ENCODE results near the gene CACNA1S. TPM values are rescaled to one million over a fixed set of nuclear protein-coding genes. Genes with fewer than 3 reads are reported as not detected.

Gene CACNA1S
- total RNA-seq, 1 experiment from 2014 or later, result not detected

DNA sequence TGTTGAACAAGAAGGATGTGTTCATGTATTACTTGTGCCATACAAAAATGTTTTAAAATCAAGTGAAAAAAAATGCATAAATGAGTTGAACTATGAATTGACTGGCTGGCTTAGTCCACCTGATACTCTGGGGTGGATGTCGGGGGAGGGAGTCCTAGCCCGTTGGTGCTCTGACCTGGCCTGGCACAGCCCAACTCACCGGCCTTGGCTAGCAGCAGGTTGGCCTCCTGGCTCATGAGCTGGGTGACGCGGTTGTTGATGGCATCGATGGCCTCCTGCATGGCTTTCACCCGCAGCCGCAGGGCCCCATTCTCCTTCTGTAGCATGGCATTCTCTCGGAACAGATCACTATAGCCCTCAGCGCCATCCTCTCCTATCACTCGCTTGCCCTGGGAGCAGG, 110.3 kb downstream of the CACNA1S start:
- ChIA-PET POLR2A (ENCODE audit: low non-redundant PET) (no interaction called here), CTCF (no interaction called here)
- Histone ChIP-seq H3K4me3 (ENCODE audit: low read depth, low read length, poor library complexity, severe bottlenecking) (no peak overlapping the region), H3K27ac (ENCODE audit: low read depth, low read length, poor library complexity, severe bottlenecking) (no peak overlapping the region), H3K36me3 (ENCODE audit: insufficient read depth, low read length, poor library complexity, severe bottlenecking) (no peaks in the 10 kb centered on the region), H3K4me1 (ENCODE audit: insufficient read depth, low read length, poor library complexity, severe bottlenecking) (no peaks in the 10 kb centered on the region), H3K27me3 (replicated peaks; ENCODE audit: insufficient read depth, low read depth, low read length, poor library complexity) (no peaks in the 10 kb centered on the region), H3K9me3 (ENCODE audit: low read depth, low read length, poor library complexity, severe bottlenecking) (no peaks in the 10 kb centered on the region)
- no peak for DNase-seq (ENCODE audit: low spot score)
- no peak for TF ChIP-seq EZH2 (IDR thresholded peaks at IDR 0.05; ENCODE audit: borderline replicate concordance, low read depth, low read length, poor library complexity, severe bottlenecking)
- TF ChIP-seq, protein P1, sequence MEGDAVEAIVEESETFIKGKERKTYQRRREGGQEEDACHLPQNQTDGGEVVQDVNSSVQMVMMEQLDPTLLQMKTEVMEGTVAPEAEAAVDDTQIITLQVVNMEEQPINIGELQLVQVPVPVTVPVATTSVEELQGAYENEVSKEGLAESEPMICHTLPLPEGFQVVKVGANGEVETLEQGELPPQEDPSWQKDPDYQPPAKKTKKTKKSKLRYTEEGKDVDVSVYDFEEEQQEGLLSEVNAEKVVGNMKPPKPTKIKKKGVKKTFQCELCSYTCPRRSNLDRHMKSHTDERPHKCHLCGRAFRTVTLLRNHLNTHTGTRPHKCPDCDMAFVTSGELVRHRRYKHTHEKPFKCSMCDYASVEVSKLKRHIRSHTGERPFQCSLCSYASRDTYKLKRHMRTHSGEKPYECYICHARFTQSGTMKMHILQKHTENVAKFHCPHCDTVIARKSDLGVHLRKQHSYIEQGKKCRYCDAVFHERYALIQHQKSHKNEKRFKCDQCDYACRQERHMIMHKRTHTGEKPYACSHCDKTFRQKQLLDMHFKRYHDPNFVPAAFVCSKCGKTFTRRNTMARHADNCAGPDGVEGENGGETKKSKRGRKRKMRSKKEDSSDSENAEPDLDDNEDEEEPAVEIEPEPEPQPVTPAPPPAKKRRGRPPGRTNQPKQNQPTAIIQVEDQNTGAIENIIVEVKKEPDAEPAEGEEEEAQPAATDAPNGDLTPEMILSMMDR (conservative IDR thresholded peaks at IDR 0.05; ENCODE audit: low read depth, low read length), result no peak
- no TSS peak for BruUV-seq (replicated peaks)
- intact Hi-C loops (cut with micrococcal nuclease; ENCODE audit: unreplicated experiment), result no loop called here

DNA sequence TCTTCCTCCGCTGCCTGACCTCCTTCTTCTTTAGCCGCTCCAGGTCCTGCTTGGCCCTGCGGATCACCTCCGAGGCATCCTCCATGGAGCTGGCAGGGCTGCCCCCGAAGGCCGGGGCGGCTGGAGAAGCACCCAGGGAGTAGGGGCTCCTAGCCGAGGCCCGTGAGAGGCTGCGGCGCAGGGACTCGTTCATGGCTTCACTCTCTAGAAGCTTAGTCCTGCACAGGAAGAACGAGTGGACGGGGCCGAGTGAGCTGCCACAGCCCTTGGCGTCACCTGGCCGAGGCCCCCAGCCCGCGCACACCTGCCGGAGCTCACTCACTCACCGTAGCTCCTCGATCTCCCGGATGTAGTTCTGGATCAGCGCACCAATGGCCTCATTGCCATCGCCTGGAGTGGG, 111.8 kb downstream of the CACNA1S start:
- no TSS peak for BruUV-seq (replicated peaks)
- Histone ChIP-seq H3K4me3 (ENCODE audit: low read depth, low read length, poor library complexity, severe bottlenecking) (no peak overlapping the region), H3K27me3 (replicated peaks; ENCODE audit: insufficient read depth, low read depth, low read length, poor library complexity) (no peaks in the 10 kb centered on the region), H3K27ac (ENCODE audit: low read depth, low read length, poor library complexity, severe bottlenecking) (no peak overlapping the region), H3K36me3 (ENCODE audit: insufficient read depth, low read length, poor library complexity, severe bottlenecking) (no peaks in the 10 kb centered on the region), H3K4me1 (ENCODE audit: insufficient read depth, low read length, poor library complexity, severe bottlenecking) (no peaks in the 10 kb centered on the region), H3K9me3 (ENCODE audit: low read depth, low read length, poor library complexity, severe bottlenecking) (no peaks in the 10 kb centered on the region)
- ChIA-PET CTCF (no interaction called here), POLR2A (ENCODE audit: low non-redundant PET) (no interaction called here)
- intact Hi-C loops (cut with micrococcal nuclease; ENCODE audit: unreplicated experiment), result no loop called here
- no peak for TF ChIP-seq EZH2 (IDR thresholded peaks at IDR 0.05; ENCODE audit: borderline replicate concordance, low read depth, low read length, poor library complexity, severe bottlenecking)
- TF ChIP-seq, protein P1 (conservative IDR thresholded peaks at IDR 0.05; ENCODE audit: low read depth, low read length), result no peak
- no peak for DNase-seq (ENCODE audit: low spot score)

DNA sequence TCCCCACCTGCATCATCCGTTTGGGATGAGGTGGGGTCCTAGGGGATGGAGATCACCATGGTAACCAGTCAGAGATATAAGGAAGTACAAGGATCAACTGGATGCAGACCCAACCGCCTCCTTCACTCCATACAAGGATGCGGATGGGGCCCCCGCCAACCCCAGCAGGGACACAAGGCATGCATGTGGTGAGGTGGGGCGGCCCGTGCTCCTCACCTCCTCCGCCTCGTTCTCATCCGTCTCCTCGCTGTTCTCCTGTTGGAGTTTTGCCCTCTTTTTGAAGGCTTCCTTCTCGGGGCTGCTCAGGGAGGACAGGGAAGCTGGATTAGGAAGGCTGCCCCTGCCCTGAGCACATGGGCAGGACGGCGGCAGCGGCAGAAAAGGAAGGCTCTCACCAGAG, 112.6 kb downstream of the CACNA1S start:
- no peaks in the 10 kb centered on the region for H3K36me3 ChIP-seq (ENCODE audit: insufficient read depth, low read length, poor library complexity, severe bottlenecking)
- no peaks in the 10 kb centered on the region for H3K9me3 ChIP-seq (ENCODE audit: low read depth, low read length, poor library complexity, severe bottlenecking)
- H3K27ac ChIP-seq (ENCODE audit: low read depth, low read length, poor library complexity, severe bottlenecking), result no peak overlapping the region
- TF ChIP-seq EZH2 (IDR thresholded peaks at IDR 0.05; ENCODE audit: borderline replicate concordance, low read depth, low read length, poor library complexity, severe bottlenecking), result no peak
- TF ChIP-seq, protein P1 (conservative IDR thresholded peaks at IDR 0.05; ENCODE audit: low read depth, low read length), result no peak
- no TSS peak for BruUV-seq (replicated peaks)
- H3K4me1 ChIP-seq (ENCODE audit: insufficient read depth, low read length, poor library complexity, severe bottlenecking), result no peaks in the 10 kb centered on the region
- POLR2A ChIA-PET (ENCODE audit: low non-redundant PET), result no interaction called here
- intact Hi-C loops (cut with micrococcal nuclease; ENCODE audit: unreplicated experiment), result no loop called here
- DNase-seq (ENCODE audit: low spot score), result no peak
- no peaks in the 10 kb centered on the region for H3K27me3 ChIP-seq (replicated peaks; ENCODE audit: insufficient read depth, low read depth, low read length, poor library complexity)
- H3K4me3 ChIP-seq (ENCODE audit: low read depth, low read length, poor library complexity, severe bottlenecking), result no peak overlapping the region
- CTCF ChIA-PET, result no interaction called here

Measured in A673 (cell line).